GM18909 (cell line): Measurements from ENCODE around the gene TTC28.

Source experiments
- ATAC-seq: cut with Tn5 transposase; IDR thresholded peaks from one replicate; pipeline ENCODE4 v1.9.1; 2021; ENCODE audit warnings: mild to moderate bottlenecking; ENCODE audit not compliant: unreplicated experiment, poor library complexity

TTC28 gene

DNA sequence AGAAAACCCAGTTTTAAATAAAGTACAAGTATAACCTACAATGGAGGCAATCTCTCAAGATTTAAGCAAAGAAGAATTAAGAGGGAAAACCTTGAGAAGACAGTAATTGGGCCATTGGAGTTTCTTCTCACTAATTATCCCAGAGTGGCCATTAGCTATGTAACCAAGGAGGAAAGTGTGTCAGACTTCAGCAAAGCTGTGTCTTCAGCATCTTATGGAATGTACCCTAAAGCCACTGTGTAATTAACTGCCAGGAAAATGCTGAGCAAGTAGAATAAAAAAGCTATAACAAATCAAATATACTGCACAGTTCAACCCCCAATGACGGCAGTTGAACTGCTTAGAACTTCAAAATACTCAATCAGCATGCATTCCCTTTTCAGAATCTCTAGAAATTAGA is 261.6 kb downstream of the TTC28 start:
- no peak for ATAC-seq

GRCh38 chr22:28417431-28417830 is 262.2 kb downstream of the TTC28 start:
- ATAC-seq = no peak

GRCh38 chr22:28414913-28415312 is 264.7 kb downstream of the TTC28 start:
- no peak for ATAC-seq

- no peak for ATAC-seq
These were observed 265.8 kb downstream of the TTC28 start for GRCh38 chr22:28413612-28414399.

- no peak for ATAC-seq
These were observed 267.5 kb downstream of the TTC28 start for GRCh38 chr22:28412109-28412508.

DNA sequence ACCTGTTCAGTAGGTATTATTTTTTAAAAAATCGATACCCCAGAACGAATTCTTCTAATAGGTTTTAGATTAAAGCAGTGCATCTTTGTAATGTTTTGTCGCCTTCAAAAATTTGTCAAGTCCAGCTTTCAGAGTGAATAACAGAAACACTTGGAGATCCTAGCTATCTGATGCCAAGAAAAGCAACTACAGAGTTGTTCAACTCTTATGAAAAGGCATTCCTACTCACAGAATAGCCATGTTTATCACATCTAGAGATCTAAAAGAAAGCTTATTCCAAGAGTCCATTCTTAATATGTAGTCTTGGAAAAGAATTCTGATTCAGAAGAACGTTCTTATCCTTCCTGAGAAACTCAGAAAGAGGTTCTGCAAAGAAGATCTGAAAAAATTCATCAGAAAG is 268.5 kb downstream of the TTC28 start:
- ATAC-seq = no peak

DNA sequence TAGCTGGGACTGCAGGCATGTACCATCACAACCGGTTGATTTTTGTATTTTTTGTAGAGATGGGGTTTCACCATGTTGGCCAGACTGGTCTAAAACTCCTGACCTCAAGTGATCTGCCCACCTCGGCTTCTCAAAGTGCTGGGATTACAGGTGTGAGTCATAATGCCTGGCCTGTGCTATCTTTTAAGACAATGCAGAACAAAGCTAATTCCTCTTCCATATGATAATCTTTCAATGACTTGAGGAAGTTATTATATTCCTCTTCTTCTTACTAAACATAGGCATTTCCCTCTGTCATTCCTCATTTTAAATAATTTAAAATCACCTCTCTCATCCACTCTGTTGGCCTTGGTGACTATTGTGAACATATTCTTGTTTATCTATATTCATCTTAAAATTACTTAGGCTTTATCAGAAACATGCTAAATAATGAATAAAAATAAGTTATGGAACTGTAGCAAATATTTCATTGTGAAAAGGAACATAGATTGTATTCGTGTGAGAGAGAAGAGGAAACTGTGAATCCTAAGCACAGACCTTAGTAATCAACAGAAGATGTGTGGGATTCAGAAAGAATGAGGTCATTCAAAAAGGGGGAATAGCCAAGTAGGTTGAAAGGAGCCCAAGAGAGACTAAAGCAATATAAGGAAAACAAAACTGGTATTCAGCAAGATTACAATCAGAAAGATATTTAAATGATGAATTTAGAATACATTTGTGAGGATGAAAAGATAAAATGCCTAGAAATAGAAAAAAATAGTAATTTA is 269.4 kb downstream of the TTC28 start:
- no peak for ATAC-seq

DNA sequence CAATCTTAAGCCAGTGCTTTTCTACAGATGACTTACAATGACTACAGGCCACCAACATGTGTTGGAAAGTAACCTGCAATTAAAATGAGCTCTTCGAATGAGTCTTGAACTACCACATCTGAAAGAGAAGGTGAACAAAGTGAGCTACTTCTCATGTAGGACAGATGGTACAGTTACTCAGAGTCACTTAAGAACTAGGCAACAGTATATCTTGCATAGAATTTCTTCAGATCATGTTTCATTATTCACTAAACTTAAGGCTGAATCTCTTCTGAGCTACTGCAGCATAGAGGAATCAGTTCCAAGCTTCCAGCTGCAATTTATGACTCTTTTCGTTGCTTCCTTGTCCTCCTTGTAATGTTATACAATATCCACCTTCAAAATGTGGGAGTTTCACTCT is 270.9 kb downstream of the TTC28 start:
- ATAC-seq = no peak

DNA sequence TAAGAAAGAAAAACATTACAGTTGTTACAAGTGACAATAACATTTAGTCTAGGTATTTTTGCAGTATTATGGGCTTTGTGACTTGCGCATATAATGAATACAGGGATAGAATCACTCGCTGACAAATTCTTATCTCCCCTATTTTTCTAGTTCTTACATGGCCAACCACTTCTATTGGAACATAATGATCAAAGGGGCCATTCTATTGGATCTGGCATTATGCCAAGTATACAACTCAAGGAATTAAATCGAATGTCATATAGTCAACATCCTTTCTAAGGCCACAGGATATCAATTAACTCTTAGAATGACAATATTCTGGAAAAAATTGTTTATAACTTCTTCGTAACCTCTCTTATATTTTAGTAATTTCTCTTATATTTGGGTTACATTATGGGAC is 272.0 kb downstream of the TTC28 start:
- no peak for ATAC-seq

GRCh38 chr22:28406246-28406645 is 273.4 kb downstream of the TTC28 start:
- ATAC-seq = no peak

DNA sequence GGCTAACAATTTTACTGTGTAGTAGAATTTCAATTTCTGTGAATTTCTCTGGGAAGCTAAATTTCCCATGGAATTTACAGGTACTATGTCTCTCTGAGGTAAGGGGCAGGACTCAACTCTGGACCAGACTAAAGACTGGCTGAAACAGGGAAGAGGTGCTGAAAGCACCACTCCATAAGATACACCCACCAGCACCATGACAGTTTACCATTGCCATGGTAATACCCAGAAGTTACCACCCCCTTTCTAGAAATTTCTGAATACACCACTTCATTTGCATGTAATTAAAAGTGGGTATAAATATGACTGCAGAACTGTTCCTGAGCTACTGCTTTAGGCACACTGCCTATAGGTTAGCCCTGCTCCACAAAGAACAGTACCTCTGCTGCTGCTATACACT is 274.1 kb downstream of the TTC28 start:
- no peak for ATAC-seq

DNA sequence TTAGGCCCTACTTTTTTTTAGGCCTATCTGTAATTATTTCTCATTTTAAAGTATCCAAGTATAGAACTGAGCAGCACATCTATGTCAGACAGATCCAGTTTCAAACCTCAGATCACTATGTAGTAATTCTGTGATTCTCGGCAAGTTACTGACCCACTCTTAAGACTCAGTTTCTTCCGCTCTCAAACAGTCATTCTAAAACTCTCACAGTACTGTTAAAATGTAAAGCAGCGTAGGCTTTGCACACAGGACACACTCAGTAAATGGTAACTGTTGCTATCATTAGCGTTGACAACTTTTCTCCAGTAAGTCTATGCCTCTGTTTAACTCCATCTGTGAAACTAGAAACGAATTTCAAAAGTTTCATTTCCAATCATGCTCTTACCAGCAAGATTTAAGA is 277.1 kb downstream of the TTC28 start:
- ATAC-seq = no peak

- ATAC-seq = no peak
These were observed 277.6 kb downstream of the TTC28 start for GRCh38 chr22:28402060-28402459.

GRCh38 chr22:28398981-28399380 is 280.7 kb downstream of the TTC28 start:
- no peak for ATAC-seq

DNA sequence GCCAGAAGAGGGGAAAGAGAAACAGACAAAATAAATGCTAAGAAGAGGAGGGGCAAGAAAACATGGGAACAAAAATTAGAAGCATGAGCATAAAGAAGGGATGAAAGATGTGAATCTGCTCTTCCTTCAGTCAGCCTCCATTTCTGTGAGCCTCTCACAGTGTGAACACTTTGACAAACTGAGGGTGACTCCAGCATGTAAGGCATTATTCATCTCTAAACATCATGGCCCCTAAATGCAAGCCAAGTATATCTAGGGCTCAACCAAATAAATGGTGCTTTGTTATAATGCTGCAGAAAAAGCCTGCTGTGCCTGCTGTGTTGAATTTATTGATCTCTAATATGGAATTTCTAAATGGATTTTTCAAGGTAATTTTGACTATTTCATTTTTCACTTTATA is 281.3 kb downstream of the TTC28 start:
- no peak for ATAC-seq

- ATAC-seq = no peak
These were observed 282.3 kb downstream of the TTC28 start for GRCh38 chr22:28397306-28397705.

DNA sequence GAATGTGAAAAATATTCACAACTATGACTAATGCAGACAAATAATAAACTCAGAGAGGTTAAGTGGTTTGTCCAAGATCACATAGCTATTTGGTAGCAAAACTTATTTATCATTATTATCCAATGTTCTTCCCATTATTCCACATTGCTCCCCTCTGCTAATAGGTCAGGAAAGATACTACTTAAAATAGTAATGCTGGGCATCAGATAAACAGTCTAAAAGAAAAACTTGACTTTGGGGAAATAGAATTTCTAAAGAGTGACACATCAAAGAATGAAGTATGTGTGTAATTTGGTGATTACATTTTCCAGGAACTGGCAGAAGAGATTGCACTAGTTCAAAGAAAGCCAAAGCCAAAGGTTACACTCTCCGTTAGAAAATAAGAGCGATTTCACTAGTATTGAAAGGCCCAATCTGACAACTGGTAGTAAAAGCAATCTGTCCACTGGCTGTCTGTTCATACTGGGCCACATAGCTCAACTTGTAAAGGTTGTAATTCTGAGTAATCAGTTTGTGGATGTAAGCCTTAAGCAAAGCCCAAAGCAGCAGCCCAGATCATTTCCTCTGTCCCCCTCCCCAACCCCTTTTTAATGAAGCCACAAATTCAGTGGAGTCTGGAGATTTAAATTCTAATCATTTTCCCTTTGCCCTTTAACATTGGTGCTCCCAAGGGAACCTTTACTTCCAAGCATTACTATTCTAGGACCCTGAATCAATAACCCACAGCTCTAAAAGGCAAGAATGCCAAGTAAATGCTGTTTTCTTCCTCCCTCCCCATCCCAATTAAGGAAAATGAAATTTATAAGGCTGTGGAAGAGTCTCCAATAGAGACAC is 283.5 kb downstream of the TTC28 start:
- no peak for ATAC-seq

DNA sequence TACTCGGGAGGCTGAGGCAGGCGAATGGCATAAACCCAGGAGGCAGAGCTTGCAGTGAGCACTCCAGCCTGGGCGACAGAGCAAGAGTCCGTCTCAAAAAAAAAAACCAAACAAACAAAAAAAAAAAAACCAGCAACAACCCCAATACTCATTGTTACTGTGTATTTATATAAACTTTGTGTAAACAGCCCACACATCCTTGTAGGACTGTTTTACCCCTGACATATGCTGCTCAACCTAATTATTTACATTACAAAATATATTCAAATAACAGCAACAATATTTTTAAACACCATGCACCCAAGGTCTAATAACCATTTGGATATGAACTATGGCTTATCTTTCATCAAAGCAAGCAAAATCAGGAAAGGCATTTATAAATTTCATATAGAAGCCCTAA is 284.1 kb downstream of the TTC28 start:
- ATAC-seq = no peak

DNA sequence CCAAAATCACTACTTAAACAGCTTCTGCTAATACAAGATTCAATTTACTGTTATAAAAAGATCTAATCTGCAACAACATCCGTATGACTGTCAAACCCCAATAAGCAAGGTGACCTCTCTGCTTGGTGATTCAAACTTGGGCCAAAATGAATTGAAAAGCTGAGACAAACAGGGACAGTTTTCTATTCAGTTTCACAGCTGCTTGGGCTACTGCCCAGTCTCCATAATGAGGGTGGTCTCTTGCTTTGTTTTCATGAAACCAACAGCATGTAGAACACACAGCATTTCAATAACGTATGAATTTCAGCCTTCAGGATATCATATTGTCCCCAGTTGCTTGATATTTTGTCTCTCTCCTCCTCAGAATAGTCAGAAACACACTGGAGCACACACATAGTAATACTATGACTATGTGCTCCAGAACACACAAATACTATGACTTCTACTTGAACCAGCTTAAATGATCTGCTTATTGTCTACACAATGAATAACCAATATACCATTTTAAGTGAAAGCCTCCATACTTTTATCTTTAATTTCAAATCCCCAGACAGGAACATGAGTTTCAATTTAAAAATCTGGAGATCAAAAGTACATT is 285.0 kb downstream of the TTC28 start:
- no peak for ATAC-seq

DNA sequence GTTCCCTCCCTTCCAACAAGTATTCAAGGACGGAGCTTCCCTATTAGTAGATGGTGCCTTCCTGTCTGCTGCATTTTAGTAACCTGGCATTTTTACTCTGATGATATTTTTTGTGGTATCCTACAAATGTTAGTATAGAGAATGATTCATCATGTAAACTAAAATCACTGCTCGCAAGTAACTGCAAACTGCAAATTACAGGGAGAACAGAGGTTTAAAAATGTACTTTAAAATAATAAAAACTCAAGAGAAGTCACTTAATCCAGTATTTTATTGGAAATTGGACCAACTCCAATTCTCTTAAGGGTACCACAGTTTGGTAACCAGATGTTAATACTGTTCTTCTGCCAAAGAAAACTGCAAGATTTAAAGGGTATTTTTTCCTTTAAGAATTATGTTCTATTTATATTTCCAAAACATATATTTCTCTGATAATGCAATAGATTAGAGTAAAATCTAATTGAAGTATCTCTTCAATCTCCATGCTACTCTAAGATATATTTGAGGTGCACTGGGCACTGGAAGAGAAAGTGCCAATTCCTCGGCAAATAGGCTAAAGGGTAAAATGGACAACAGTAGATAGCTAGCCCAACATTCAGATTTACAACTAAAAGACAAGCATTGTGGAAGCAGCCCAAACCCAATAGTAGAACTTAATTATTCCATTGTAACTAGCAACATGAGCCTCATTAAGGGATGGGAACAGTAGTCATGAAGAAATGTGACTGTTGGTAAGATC is 298.0 kb downstream of the TTC28 start:
- no peak for ATAC-seq
